Measurements from ENCODE around the gene URGCP. TPM values are rescaled to one million over a fixed set of nuclear protein-coding genes. Genes with fewer than 3 reads are reported as not detected.
A peak's percentile ranks its signal among the peaks of the same experiment; 100 is the strongest.

Gene URGCP
- total and polyA plus RNA-seq, 2 experiments from 2014 or later = 28.3 to 40.2 TPM

GRCh38 chr7:43850348-43851116 lies 55.9 kb downstream of the URGCP start:
- DNase-seq (ENCODE audit: low read depth in 1 of 2, low spot score in 1 of 2) = peak in 1 of 2 donors; percentile 12
- Histone ChIP-seq H3K9me3 (ENCODE audit: low read depth) (no peaks in the 10 kb centered on the region), H3K4me1 (ENCODE audit: low read depth) (no peaks in the 10 kb centered on the region), H3K27me3 (no peaks in the 10 kb centered on the region), H3K27ac (no peak overlapping the region), H3K4me3 (no peak overlapping the region), H3K36me3 (no peaks in the 10 kb centered on the region)
- TF ChIP-seq, protein P1, sequence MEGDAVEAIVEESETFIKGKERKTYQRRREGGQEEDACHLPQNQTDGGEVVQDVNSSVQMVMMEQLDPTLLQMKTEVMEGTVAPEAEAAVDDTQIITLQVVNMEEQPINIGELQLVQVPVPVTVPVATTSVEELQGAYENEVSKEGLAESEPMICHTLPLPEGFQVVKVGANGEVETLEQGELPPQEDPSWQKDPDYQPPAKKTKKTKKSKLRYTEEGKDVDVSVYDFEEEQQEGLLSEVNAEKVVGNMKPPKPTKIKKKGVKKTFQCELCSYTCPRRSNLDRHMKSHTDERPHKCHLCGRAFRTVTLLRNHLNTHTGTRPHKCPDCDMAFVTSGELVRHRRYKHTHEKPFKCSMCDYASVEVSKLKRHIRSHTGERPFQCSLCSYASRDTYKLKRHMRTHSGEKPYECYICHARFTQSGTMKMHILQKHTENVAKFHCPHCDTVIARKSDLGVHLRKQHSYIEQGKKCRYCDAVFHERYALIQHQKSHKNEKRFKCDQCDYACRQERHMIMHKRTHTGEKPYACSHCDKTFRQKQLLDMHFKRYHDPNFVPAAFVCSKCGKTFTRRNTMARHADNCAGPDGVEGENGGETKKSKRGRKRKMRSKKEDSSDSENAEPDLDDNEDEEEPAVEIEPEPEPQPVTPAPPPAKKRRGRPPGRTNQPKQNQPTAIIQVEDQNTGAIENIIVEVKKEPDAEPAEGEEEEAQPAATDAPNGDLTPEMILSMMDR (IDR thresholded peaks at IDR 0.05; ENCODE audit: low read depth, low read length) = no peak

DNA sequence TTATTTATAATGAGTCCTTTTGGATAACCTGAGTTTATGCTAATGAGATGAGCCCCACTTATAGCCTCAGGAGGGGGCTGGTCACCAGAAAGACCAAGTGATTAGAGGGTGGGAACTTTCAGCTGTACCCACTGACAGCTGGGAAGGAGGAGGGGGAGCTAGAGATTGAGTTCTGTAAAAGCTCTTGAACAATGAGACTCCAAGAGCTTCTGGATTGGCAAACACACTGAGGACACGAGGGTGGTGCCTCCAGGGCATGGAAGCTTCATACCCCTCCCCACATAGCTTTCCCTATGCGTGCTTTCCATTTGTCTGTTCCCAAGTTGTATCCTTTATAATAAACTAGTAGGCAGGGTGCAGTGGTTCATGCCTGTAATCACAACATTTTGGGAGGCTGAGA lies 57.3 kb downstream of the URGCP start:
- Histone ChIP-seq H3K4me1 (ENCODE audit: low read depth) (no peaks in the 10 kb centered on the region), H3K27me3 (no peaks in the 10 kb centered on the region), H3K9me3 (ENCODE audit: low read depth) (no peaks in the 10 kb centered on the region), H3K27ac (no peak overlapping the region), H3K4me3 (no peak overlapping the region), H3K36me3 (no peaks in the 10 kb centered on the region)
- TF ChIP-seq, protein P1 (IDR thresholded peaks at IDR 0.05; ENCODE audit: low read depth, low read length) = no peak
- DNase-seq (ENCODE audit: low read depth in 1 of 2, low spot score in 1 of 2) = no peak

DNA sequence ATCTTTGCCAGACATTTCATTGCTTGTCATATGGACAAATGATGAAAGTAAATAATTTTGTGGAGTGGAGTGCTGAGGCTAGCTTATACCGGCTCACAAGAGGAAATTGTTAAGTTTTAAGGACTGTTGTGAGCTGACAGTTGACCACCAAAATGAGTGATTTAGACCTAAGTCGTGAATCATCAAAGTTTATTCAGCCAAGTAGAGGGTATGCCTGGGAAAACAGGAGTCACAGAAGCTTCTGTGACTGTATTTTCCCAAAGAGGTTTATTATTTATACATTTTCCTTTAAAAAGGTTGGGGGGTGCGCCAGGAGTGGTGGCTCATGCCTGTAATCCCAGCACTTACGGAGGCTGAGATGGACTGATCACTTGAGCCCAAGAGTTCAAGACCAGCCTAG lies 58.9 kb downstream of the URGCP start:
- no peak overlapping the region for H3K27ac ChIP-seq
- no peak for DNase-seq (ENCODE audit: low read depth in 1 of 2, low spot score in 1 of 2)
- H3K9me3 ChIP-seq (ENCODE audit: low read depth) = no peaks in the 10 kb centered on the region
- TF ChIP-seq, protein P1 (IDR thresholded peaks at IDR 0.05; ENCODE audit: low read depth, low read length) = no peak
- H3K36me3 ChIP-seq = no peaks in the 10 kb centered on the region
- H3K4me3 ChIP-seq = no peak overlapping the region
- no peaks in the 10 kb centered on the region for H3K27me3 ChIP-seq
- H3K4me1 ChIP-seq (ENCODE audit: low read depth) = no peaks in the 10 kb centered on the region

DNA sequence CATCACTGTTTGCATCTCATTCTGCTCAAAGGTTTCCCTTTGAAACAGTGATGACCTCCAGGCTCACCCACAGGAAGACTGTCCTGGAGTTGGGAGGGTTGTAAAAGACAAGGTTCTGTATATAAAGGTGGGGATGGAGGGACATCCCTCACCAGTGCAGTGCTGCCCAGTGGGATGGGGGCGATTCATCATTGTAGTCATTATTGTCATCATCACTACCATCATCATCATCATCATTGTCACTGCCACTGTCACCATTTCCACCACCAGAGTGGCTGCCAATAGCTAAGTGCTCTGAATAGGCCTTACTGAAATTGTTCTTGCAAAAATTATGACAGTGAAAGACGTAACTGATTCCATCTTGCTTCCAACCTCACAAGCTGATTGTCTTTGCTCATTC lies 61.7 kb downstream of the URGCP start:
- no peaks in the 10 kb centered on the region for H3K27me3 ChIP-seq
- H3K36me3 ChIP-seq = no peaks in the 10 kb centered on the region
- H3K4me1 ChIP-seq (ENCODE audit: low read depth) = no peaks in the 10 kb centered on the region
- no peak overlapping the region for H3K4me3 ChIP-seq
- TF ChIP-seq, protein P1 (IDR thresholded peaks at IDR 0.05; ENCODE audit: low read depth, low read length) = no peak
- H3K9me3 ChIP-seq (ENCODE audit: low read depth) = no peaks in the 10 kb centered on the region
- H3K27ac ChIP-seq = no peak overlapping the region
- no peak for DNase-seq (ENCODE audit: low read depth in 1 of 2, low spot score in 1 of 2)

- Histone ChIP-seq H3K9me3 (ENCODE audit: low read depth) (no peaks in the 10 kb centered on the region), H3K27ac (no peak overlapping the region), H3K4me1 (ENCODE audit: low read depth) (no peaks in the 10 kb centered on the region), H3K36me3 (no peaks in the 10 kb centered on the region), H3K27me3 (no peaks in the 10 kb centered on the region), H3K4me3 (no peak overlapping the region)
- TF ChIP-seq, protein P1 (IDR thresholded peaks at IDR 0.05; ENCODE audit: low read depth, low read length) = no peak
- DNase-seq (ENCODE audit: low read depth in 1 of 2, low spot score in 1 of 2) = no peak
These were observed 62.1 kb downstream of the URGCP start for GRCh38 chr7:43844257-43844656.
